GM23248 (cell line): ENCODE data around the gene VANGL1.

Experiments used
- EZH2 ChIP-seq: fragments of 200-600 bp; sonication (generic); IDR thresholded peaks from 2 replicates; pipeline ENCODE4 v1.6.1; 2018; ENCODE audit warnings: antibody characterized with exemption, mild to moderate bottlenecking; ENCODE audit not compliant: insufficient read depth, poor library complexity, severe bottlenecking
- EZH2phosphoT487 ChIP-seq: fragments of 200-600 bp; sonication (generic); IDR thresholded peaks from 2 replicates; pipeline ENCODE4 v1.6.1; 2018; ENCODE audit warnings: antibody characterized with exemption, moderate library complexity, mild to moderate bottlenecking, low read depth; ENCODE audit not compliant: insufficient read depth

GRCh38 chr1:115714572-115715141, 72.9 kb downstream of the VANGL1 start:
- no peak for TF ChIP-seq EZH2
- TF ChIP-seq EZH2phosphoT487: no peak
